Measurements from ENCODE around the gene GNPTG. TPM values are rescaled to one million over a fixed set of nuclear protein-coding genes. Genes with fewer than 3 reads are reported as not detected.

Gene GNPTG
- total RNA-seq, 2 donors from 2014 or later, result 34.0 to 38.4 TPM

DNA sequence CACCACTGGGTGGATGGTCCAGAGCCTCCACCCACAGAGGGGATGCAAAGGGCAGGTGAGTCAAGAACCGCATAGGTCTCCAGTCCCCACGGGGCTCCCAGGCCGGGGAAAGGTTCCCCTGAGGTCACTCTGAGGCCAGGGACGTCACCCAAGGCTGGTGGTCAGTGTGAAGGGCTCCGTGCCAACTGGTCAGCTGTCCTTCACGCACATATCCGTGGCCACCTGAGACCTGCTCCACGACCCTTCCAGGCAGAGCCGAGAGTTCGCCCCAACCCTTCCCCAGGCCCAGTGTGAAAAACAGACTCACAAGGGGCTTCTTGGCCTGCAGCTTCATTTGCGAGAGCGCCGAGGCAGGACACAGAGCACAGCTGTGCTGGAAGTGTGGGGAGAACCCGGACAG, 2.8 kb upstream of the GNPTG start:
- no peak overlapping the region for H3K9ac ChIP-seq (ENCODE audit: extremely low read depth, low read length, poor library complexity, severe bottlenecking)

DNA sequence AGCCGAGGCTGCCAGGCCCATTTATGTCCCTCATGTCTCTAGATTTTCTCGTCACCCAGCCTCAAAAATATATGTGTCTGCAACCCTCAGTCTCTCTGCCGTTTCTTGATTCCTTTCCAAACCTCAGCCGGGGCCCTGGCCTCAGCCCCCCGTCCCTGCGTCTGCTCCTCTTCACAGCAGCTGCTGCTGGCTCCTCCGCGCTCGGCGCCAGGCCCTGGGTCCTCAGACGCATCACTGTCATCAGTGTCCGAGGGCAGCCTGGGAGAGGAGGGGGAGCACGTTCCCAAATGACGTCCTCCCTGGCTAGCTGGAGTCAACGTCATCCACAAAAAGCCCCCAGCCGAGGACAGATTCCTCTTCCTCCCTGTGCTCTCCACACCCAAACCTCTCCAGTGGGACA, 2.4 kb upstream of the GNPTG start:
- no peaks in the 10 kb centered on the region for H3K4me1 ChIP-seq (ENCODE audit: control insufficient read depth, insufficient read depth, low read length)
- H3K9me3 Mint-ChIP-seq, result no peaks in the 10 kb centered on the region
- H3K4me3 ChIP-seq (ENCODE audit: low read length), result no peak overlapping the region
- H3K9ac ChIP-seq (ENCODE audit: extremely low read depth, low read length, poor library complexity, severe bottlenecking), result no peak overlapping the region
- WGBS, 2 experiments (ENCODE audit: insufficient coverage in 1 of 2, insufficient read length in 1 of 2), result 95 to 96% methylated on average over 10 to 16 of the region's 16 CpGs
- peaks cover 10% of the 10 kb centered on the region for H3K36me3 Mint-ChIP-seq (ENCODE audit: low read depth)
- DNase-seq, result no peak
- H3K27ac Mint-ChIP-seq, result no peak overlapping the region
- TF ChIP-seq, protein P1, sequence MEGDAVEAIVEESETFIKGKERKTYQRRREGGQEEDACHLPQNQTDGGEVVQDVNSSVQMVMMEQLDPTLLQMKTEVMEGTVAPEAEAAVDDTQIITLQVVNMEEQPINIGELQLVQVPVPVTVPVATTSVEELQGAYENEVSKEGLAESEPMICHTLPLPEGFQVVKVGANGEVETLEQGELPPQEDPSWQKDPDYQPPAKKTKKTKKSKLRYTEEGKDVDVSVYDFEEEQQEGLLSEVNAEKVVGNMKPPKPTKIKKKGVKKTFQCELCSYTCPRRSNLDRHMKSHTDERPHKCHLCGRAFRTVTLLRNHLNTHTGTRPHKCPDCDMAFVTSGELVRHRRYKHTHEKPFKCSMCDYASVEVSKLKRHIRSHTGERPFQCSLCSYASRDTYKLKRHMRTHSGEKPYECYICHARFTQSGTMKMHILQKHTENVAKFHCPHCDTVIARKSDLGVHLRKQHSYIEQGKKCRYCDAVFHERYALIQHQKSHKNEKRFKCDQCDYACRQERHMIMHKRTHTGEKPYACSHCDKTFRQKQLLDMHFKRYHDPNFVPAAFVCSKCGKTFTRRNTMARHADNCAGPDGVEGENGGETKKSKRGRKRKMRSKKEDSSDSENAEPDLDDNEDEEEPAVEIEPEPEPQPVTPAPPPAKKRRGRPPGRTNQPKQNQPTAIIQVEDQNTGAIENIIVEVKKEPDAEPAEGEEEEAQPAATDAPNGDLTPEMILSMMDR (conservative IDR thresholded peaks at IDR 0.05), result no peak
- peaks cover 9% of the 10 kb centered on the region for H3K4me1 Mint-ChIP-seq
- no peak overlapping the region for H3K27ac ChIP-seq (ENCODE audit: low read depth, low read length)
- peaks cover 17% of the 10 kb centered on the region for H3K36me3 ChIP-seq (ENCODE audit: control insufficient read depth, insufficient read depth, low read length)
- H3K4me3 Mint-ChIP-seq, result peak overlapping the region; percentile 73
- H3K27me3 Mint-ChIP-seq (ENCODE audit: insufficient read depth), result no peaks in the 10 kb centered on the region
- peaks cover 1% of the 10 kb centered on the region for H3K27me3 ChIP-seq (ENCODE audit: control insufficient read depth, insufficient read depth, low read length, poor library complexity, severe bottlenecking)
- H3K9me3 ChIP-seq (ENCODE audit: control insufficient read depth, low read length), result no peaks in the 10 kb centered on the region

More for the DNA sequence above, 2.8 kb upstream of the GNPTG start:
- WGBS, 2 experiments (ENCODE audit: insufficient coverage in 1 of 2, insufficient read length in 1 of 2), result 90 to 100% methylated on average over 6 to 14 of the region's 14 CpGs
- no peak overlapping the region for H3K4me3 ChIP-seq (ENCODE audit: low read length)
- TF ChIP-seq, protein P1 (conservative IDR thresholded peaks at IDR 0.05), result no peak
- H3K4me3 Mint-ChIP-seq, result no peak overlapping the region
- peaks cover 10% of the 10 kb centered on the region for H3K36me3 Mint-ChIP-seq (ENCODE audit: low read depth)
- no peaks in the 10 kb centered on the region for H3K27me3 Mint-ChIP-seq (ENCODE audit: insufficient read depth)
- H3K27ac Mint-ChIP-seq, result no peak overlapping the region
- H3K9me3 Mint-ChIP-seq, result no peaks in the 10 kb centered on the region
- H3K4me1 Mint-ChIP-seq, result peaks cover 9% of the 10 kb centered on the region
- no peak overlapping the region for H3K27ac ChIP-seq (ENCODE audit: low read depth, low read length)
- H3K36me3 ChIP-seq (ENCODE audit: control insufficient read depth, insufficient read depth, low read length), result peaks cover 17% of the 10 kb centered on the region
- H3K4me1 ChIP-seq (ENCODE audit: control insufficient read depth, insufficient read depth, low read length), result no peaks in the 10 kb centered on the region
- H3K27me3 ChIP-seq (ENCODE audit: control insufficient read depth, insufficient read depth, low read length, poor library complexity, severe bottlenecking), result peaks cover 6% of the 10 kb centered on the region
- H3K9me3 ChIP-seq (ENCODE audit: control insufficient read depth, low read length), result no peaks in the 10 kb centered on the region
- DNase-seq, result no peak

DNA sequence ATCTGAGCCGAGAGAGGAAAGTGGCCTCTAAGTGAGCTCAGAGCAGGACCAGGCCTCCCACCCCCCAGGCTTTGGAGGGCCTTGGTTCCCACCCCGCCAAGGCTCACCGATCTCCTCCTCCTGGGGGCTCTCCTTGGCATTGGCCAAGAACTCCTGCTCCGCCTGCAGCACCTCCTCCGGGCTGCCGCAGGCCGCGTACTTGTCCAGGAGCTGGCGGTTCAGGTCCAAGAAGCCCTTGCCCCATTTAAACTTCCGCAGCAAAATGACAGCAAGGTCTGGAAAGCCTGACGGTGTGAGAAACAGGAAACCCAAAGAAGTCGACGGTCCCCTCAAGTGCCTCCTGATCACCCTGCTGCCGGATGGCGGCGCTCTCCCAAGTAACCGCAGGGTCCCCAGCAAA, 1.8 kb upstream of the GNPTG start:
- Histone ChIP-seq H3K9ac (ENCODE audit: extremely low read depth, low read length, poor library complexity, severe bottlenecking) (no peak overlapping the region), H3K27me3 (ENCODE audit: control insufficient read depth, insufficient read depth, low read length, poor library complexity, severe bottlenecking) (no peaks in the 10 kb centered on the region), H3K36me3 (ENCODE audit: control insufficient read depth, insufficient read depth, low read length) (peaks cover 17% of the 10 kb centered on the region), H3K4me3 (ENCODE audit: low read length) (no peak overlapping the region), H3K4me1 (ENCODE audit: control insufficient read depth, insufficient read depth, low read length) (no peaks in the 10 kb centered on the region), H3K9me3 (ENCODE audit: control insufficient read depth, low read length) (no peaks in the 10 kb centered on the region), H3K27ac (ENCODE audit: low read depth, low read length) (no peak overlapping the region)
- peak overlapping the region; percentile 73 for H3K4me3 Mint-ChIP-seq
- peaks cover 9% of the 10 kb centered on the region for H3K4me1 Mint-ChIP-seq
- no peak for DNase-seq
- TF ChIP-seq, protein P1 (conservative IDR thresholded peaks at IDR 0.05), result no peak
- H3K27ac Mint-ChIP-seq, result no peak overlapping the region
- no peaks in the 10 kb centered on the region for H3K9me3 Mint-ChIP-seq
- H3K27me3 Mint-ChIP-seq (ENCODE audit: insufficient read depth), result no peaks in the 10 kb centered on the region
- WGBS, 2 experiments (ENCODE audit: insufficient coverage in 1 of 2, insufficient read length in 1 of 2), result 95 to 99% methylated on average over 10 to 17 of the region's 17 CpGs
- H3K36me3 Mint-ChIP-seq (ENCODE audit: low read depth), result peaks cover 10% of the 10 kb centered on the region

All from endodermal cell (in vitro differentiated cells).